Measurements from ENCODE around the gene NPLOC4. TPM values are rescaled to one million over a fixed set of nuclear protein-coding genes. Genes with fewer than 3 reads are reported as not detected.
A peak's percentile ranks its signal among the peaks of the same experiment; 100 is the strongest.

The NPLOC4 gene
- total and polyA plus RNA-seq, 2 of the 13 experiments (the other 11 are each of a cell fraction or from before 2014, with no cell fraction given), result 57.0 to 97.0 TPM

GRCh38 chr17:81636505-81637288, at the start of gene NPLOC4, which contains the start of gene TSPAN10 (continued):
- TF ChIP-seq CEBPZ (IDR thresholded peaks at IDR 0.05; ENCODE audit: low read length), result no peak
- 0 out of 2 replicates have a peak, but pooled peaks have one; percentile 23 for TF ChIP-seq ZNF772 (CRISPR knock-in tag; IDR thresholded peaks at IDR 0.05)
- no peak for TF ChIP-seq NFAT5 (CRISPR knock-in tag; IDR thresholded peaks at IDR 0.05)
- TF ChIP-seq KLF9 (CRISPR knock-in tag; IDR thresholded peaks at IDR 0.05; ENCODE audit: low read depth), result 0 out of 2 replicates have a peak, but pooled peaks have one; percentile 64
- no peak for TF ChIP-seq ZSCAN5A (CRISPR knock-in tag; IDR thresholded peaks at IDR 0.05; ENCODE audit: borderline replicate concordance)
- peak; percentile 94 for TF ChIP-seq ZGPAT (CRISPR knock-in tag; IDR thresholded peaks at IDR 0.05)
- peak; percentile 71 for TF ChIP-seq ZFP91 (CRISPR knock-in tag; IDR thresholded peaks at IDR 0.05; ENCODE audit: borderline replicate concordance)
- peak; percentile 49; the same call in 1 of the 2 replicates for TF ChIP-seq ZNF557 (CRISPR knock-in tag; IDR thresholded peaks at IDR 0.05)
- TF ChIP-seq PRDM10 (CRISPR knock-in tag; IDR thresholded peaks at IDR 0.05; ENCODE audit: low read depth), result 0 out of 2 replicates have a peak, but pooled peaks have one; percentile 48

Data from HepG2 (cell line).